ENCODE data around the gene ADAMTS6. TPM values are rescaled to one million over a fixed set of nuclear protein-coding genes. Genes with fewer than 3 reads are reported as not detected.

The ADAMTS6 gene
- total RNA-seq, 3 donors from 2014 or later: 0.69 to 3.6 (median 1.4) TPM

- H3K4me3 ChIP-seq: no peak overlapping the region
- no peaks in the 10 kb centered on the region for H3K9me3 ChIP-seq
- H3K4me1 ChIP-seq (ENCODE audit: low read depth): no peaks in the 10 kb centered on the region
- TF ChIP-seq, protein P1, sequence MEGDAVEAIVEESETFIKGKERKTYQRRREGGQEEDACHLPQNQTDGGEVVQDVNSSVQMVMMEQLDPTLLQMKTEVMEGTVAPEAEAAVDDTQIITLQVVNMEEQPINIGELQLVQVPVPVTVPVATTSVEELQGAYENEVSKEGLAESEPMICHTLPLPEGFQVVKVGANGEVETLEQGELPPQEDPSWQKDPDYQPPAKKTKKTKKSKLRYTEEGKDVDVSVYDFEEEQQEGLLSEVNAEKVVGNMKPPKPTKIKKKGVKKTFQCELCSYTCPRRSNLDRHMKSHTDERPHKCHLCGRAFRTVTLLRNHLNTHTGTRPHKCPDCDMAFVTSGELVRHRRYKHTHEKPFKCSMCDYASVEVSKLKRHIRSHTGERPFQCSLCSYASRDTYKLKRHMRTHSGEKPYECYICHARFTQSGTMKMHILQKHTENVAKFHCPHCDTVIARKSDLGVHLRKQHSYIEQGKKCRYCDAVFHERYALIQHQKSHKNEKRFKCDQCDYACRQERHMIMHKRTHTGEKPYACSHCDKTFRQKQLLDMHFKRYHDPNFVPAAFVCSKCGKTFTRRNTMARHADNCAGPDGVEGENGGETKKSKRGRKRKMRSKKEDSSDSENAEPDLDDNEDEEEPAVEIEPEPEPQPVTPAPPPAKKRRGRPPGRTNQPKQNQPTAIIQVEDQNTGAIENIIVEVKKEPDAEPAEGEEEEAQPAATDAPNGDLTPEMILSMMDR (IDR thresholded peaks at IDR 0.05): no peak
- H3K36me3 ChIP-seq (ENCODE audit: low read depth): no peaks in the 10 kb centered on the region
- ATAC-seq: no peak
- DNase-seq: no peak
- intact Hi-C loops (cut with DNase I, micrococcal nuclease): no loop called here
These were observed 19.5 kb downstream of the ADAMTS6 start for GRCh38 chr5:65462139-65462705.

GRCh38 chr5:65461490-65461889, 20.2 kb downstream of the ADAMTS6 start:
- DNase-seq: no peak
- Histone ChIP-seq H3K9me3 (no peaks in the 10 kb centered on the region), H3K4me1 (ENCODE audit: low read depth) (no peaks in the 10 kb centered on the region), H3K36me3 (ENCODE audit: low read depth) (no peaks in the 10 kb centered on the region), H3K4me3 (no peak overlapping the region)
- TF ChIP-seq, protein P1 (IDR thresholded peaks at IDR 0.05): no peak
- no peak for ATAC-seq
- intact Hi-C loops (cut with DNase I, micrococcal nuclease): no loop called here

GRCh38 chr5:65459995-65460394, 21.7 kb downstream of the ADAMTS6 start:
- no peak for ATAC-seq
- intact Hi-C loops (cut with DNase I, micrococcal nuclease): no loop called here
- H3K9me3 ChIP-seq: no peaks in the 10 kb centered on the region
- H3K4me1 ChIP-seq (ENCODE audit: low read depth): no peaks in the 10 kb centered on the region
- no peak overlapping the region for H3K4me3 ChIP-seq
- no peaks in the 10 kb centered on the region for H3K36me3 ChIP-seq (ENCODE audit: low read depth)
- TF ChIP-seq, protein P1 (IDR thresholded peaks at IDR 0.05): no peak
- DNase-seq: no peak

- ATAC-seq: no peak
- no peaks in the 10 kb centered on the region for H3K9me3 ChIP-seq
- intact Hi-C loops (cut with DNase I, micrococcal nuclease): no loop called here
- DNase-seq: no peak
- no peaks in the 10 kb centered on the region for H3K36me3 ChIP-seq (ENCODE audit: low read depth)
- TF ChIP-seq, protein P1 (IDR thresholded peaks at IDR 0.05): no peak
- H3K4me1 ChIP-seq (ENCODE audit: low read depth): no peaks in the 10 kb centered on the region
- H3K4me3 ChIP-seq: no peak overlapping the region
These were observed 26.7 kb downstream of the ADAMTS6 start for GRCh38 chr5:65455064-65455463.

GRCh38 chr5:65451436-65451835, 30.3 kb downstream of the ADAMTS6 start:
- Histone ChIP-seq H3K4me1 (ENCODE audit: low read depth) (no peaks in the 10 kb centered on the region), H3K9me3 (no peaks in the 10 kb centered on the region), H3K4me3 (no peak overlapping the region), H3K36me3 (ENCODE audit: low read depth) (no peaks in the 10 kb centered on the region)
- no peak for ATAC-seq
- intact Hi-C loops (cut with DNase I, micrococcal nuclease): no loop called here
- DNase-seq: no peak
- TF ChIP-seq, protein P1 (IDR thresholded peaks at IDR 0.05): no peak

- DNase-seq (no peak), ATAC-seq (no peak)
- intact Hi-C loops (cut with DNase I, micrococcal nuclease): no loop called here
- H3K9me3 ChIP-seq: no peaks in the 10 kb centered on the region
- no peaks in the 10 kb centered on the region for H3K36me3 ChIP-seq (ENCODE audit: low read depth)
- TF ChIP-seq, protein P1 (IDR thresholded peaks at IDR 0.05): no peak
- H3K4me1 ChIP-seq (ENCODE audit: low read depth): no peaks in the 10 kb centered on the region
- H3K4me3 ChIP-seq: no peak overlapping the region
These were observed 35.0 kb downstream of the ADAMTS6 start for GRCh38 chr5:65446682-65447081.

Data from mucosa of descending colon (tissue), 3 donors.